GM19025 (cell line): ENCODE results near the gene GRID2.

Experiments
- ATAC-seq: cut with Tn5 transposase; IDR thresholded peaks from one replicate; pipeline ENCODE4 v1.9.1; 2021; ENCODE audit warnings: mild to moderate bottlenecking, low read depth, moderate library complexity; ENCODE audit not compliant: unreplicated experiment

GRID2 gene

GRCh38 chr4:92519727-92520126 is 216.0 kb downstream of the GRID2 start:
- ATAC-seq, result no peak

- no peak for ATAC-seq
Observed at GRCh38 chr4:92520563-92520962, 216.8 kb downstream of the GRID2 start.

GRCh38 chr4:92521941-92522340 is 218.2 kb downstream of the GRID2 start:
- no peak for ATAC-seq

GRCh38 chr4:92522356-92522755 is 218.6 kb downstream of the GRID2 start:
- ATAC-seq, result no peak

GRCh38 chr4:92524131-92524530 is 220.4 kb downstream of the GRID2 start:
- no peak for ATAC-seq

- ATAC-seq, result no peak
Observed at GRCh38 chr4:92528541-92528940, 224.8 kb downstream of the GRID2 start.

- no peak for ATAC-seq
Observed at GRCh38 chr4:92529510-92529909, 225.7 kb downstream of the GRID2 start.

- no peak for ATAC-seq
Observed at GRCh38 chr4:92535599-92535998, 231.8 kb downstream of the GRID2 start.

GRCh38 chr4:92551616-92552015 is 247.8 kb downstream of the GRID2 start:
- ATAC-seq, result no peak

GRCh38 chr4:92566269-92566668 is 262.5 kb downstream of the GRID2 start:
- ATAC-seq, result no peak

- no peak for ATAC-seq
Observed at GRCh38 chr4:92580816-92581215, 277.1 kb downstream of the GRID2 start.

- ATAC-seq, result no peak
Observed at GRCh38 chr4:92599044-92599443, 295.3 kb downstream of the GRID2 start.

GRCh38 chr4:92600638-92601037 is 296.9 kb downstream of the GRID2 start:
- no peak for ATAC-seq

GRCh38 chr4:92606227-92606626 is 302.5 kb downstream of the GRID2 start:
- no peak for ATAC-seq

- ATAC-seq, result no peak
Observed at GRCh38 chr4:92615049-92615448, 311.3 kb downstream of the GRID2 start.

GRCh38 chr4:92618968-92619367 is 315.2 kb downstream of the GRID2 start:
- ATAC-seq, result no peak

GRCh38 chr4:92629302-92629701 is 325.5 kb downstream of the GRID2 start:
- ATAC-seq, result no peak

- no peak for ATAC-seq
Observed at GRCh38 chr4:92634882-92635281, 331.1 kb downstream of the GRID2 start.

- ATAC-seq, result no peak
Observed at GRCh38 chr4:92636038-92636806, 332.5 kb downstream of the GRID2 start.

GRCh38 chr4:92641409-92641808 is 337.6 kb downstream of the GRID2 start:
- no peak for ATAC-seq

- no peak for ATAC-seq
Observed at GRCh38 chr4:92646826-92647225, 343.1 kb downstream of the GRID2 start.

GRCh38 chr4:92651536-92651935 is 347.8 kb downstream of the GRID2 start:
- no peak for ATAC-seq

GRCh38 chr4:92654084-92654483 is 350.3 kb downstream of the GRID2 start:
- ATAC-seq, result no peak
